ENCODE data around the gene COL27A1.

DNA sequence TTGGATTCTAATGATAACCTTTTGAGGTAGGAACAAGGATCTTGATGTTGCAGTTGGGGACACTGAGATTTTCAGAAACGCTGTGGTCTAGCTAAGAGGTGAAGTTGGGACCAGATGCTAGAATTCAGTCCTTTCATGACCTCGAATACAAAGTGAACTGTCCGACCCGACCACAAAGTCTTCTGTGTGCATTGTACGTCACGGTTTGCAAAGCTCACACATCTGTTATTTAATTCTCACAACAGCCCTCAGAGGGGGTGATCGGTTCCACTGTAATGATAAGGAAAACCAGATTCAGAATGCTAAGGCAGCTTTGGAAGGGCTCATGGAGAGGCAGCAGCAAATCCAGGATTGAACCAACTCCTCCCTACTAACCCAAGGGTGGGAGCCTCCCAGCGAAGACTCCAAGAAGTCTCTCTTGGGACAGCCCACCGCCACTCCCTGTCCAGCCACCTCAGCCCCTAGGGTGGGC, 39.6 kb upstream of the COL27A1 start:
- TF ChIP-seq, protein P1, sequence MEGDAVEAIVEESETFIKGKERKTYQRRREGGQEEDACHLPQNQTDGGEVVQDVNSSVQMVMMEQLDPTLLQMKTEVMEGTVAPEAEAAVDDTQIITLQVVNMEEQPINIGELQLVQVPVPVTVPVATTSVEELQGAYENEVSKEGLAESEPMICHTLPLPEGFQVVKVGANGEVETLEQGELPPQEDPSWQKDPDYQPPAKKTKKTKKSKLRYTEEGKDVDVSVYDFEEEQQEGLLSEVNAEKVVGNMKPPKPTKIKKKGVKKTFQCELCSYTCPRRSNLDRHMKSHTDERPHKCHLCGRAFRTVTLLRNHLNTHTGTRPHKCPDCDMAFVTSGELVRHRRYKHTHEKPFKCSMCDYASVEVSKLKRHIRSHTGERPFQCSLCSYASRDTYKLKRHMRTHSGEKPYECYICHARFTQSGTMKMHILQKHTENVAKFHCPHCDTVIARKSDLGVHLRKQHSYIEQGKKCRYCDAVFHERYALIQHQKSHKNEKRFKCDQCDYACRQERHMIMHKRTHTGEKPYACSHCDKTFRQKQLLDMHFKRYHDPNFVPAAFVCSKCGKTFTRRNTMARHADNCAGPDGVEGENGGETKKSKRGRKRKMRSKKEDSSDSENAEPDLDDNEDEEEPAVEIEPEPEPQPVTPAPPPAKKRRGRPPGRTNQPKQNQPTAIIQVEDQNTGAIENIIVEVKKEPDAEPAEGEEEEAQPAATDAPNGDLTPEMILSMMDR (IDR thresholded peaks at IDR 0.05): no peak
- no peak for TF ChIP-seq POLR2A (IDR thresholded peaks at IDR 0.05)

All from adrenal gland (tissue), 5 donors.